Upper lobe of right lung (tissue), 1 donor: ENCODE results near the gene SRSF6. TPM values are rescaled to one million over a fixed set of nuclear protein-coding genes. Genes with fewer than 3 reads are reported as not detected.
"Not testable (repeated sequence)": the region's sequence is repeated elsewhere in the genome, so short reads cannot be mapped to it uniquely, and the experiment has no call there.

Experiments
- ATAC-seq: fragments of 200-7000 bp; cut with Tn5 transposase; one replicate; pipeline ENCODE4 v1.9.1; 2020; ENCODE audit warnings: mild to moderate bottlenecking, moderate library complexity
- DNase-seq: peaks from one replicate; pipeline ENCODE4 v3.0.0-alpha.2; 2020
- H3K27ac ChIP-seq: fragments of 200-600 bp; one replicate; pipeline ENCODE4 v1.8.0; 2022
- H3K27me3 ChIP-seq: fragments of 200-600 bp; one replicate; pipeline ENCODE4 v1.8.0; 2022; ENCODE audit warnings: mild to moderate bottlenecking
- H3K36me3 ChIP-seq: fragments of 200-600 bp; one replicate; pipeline ENCODE4 v1.8.0; 2022
- H3K4me1 ChIP-seq: fragments of 200-600 bp; one replicate; pipeline ENCODE4 v1.8.0; 2022
- H3K4me3 ChIP-seq: fragments of 200-600 bp; one replicate; pipeline ENCODE4 v1.8.0; 2022; ENCODE audit warnings: mild to moderate bottlenecking
- H3K9me3 ChIP-seq: fragments of 200-600 bp; one replicate; pipeline ENCODE4 v1.8.0; 2022
- intact Hi-C: fragments of 100-400 bp; cut with DNase I; formaldehyde crosslinking; loops from one replicate; pipeline ENCODE4 v1.11.0; 2022
- total RNA-seq: library from RNA; stranded (reverse); fragmentation: NEBNext Ultra II Directional; extraction: Animal tissue kit (Norgen Biotek cat#: 25700); gene quantifications from one replicate; pipeline ENCODE4 v1.2.1, GENCODE V29; 2021
- TF ChIP-seq, protein P1 (sequence below): fragments of 200-600 bp; IDR thresholded peaks from one replicate; pipeline ENCODE4 v1.8.0; 2022; ENCODE audit warnings: antibody characterized with exemption
- donor health status: DM: no; HTN: yes; CAD: no; lungs with severe emphysema.

The SRSF6 gene
- total RNA-seq, 1 donor from 2014 or later, result 145 TPM

DNA sequence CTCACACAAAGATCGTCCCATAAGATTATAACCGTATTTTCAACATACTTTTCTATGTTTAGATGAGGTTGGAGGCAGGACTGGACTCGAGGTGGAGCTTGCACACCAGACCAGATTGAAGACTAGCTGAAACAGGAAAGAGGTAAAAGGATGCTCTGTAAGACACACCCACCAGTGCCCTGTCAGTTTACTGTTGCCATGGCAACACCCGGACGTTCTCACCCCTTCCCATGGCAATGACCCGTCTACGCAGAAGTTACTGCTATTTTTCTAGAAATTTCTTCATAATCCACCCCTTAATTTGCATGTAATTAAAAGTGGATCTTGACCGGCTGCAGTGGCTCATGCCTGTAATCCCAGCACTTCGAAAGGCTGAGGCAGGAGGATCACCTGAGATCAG, 13.6 kb upstream of the SRSF6 start:
- H3K4me1 ChIP-seq, result no peaks in the 10 kb centered on the region
- no peak overlapping the region for H3K4me3 ChIP-seq
- ATAC-seq, result no peak
- no peaks in the 10 kb centered on the region for H3K36me3 ChIP-seq
- intact Hi-C loops, result no loop called here
- no peaks in the 10 kb centered on the region for H3K9me3 ChIP-seq
- no peak overlapping the region for H3K27ac ChIP-seq
- peaks cover 16% of the 10 kb centered on the region for H3K27me3 ChIP-seq
- no peak for DNase-seq
- TF ChIP-seq, protein P1, sequence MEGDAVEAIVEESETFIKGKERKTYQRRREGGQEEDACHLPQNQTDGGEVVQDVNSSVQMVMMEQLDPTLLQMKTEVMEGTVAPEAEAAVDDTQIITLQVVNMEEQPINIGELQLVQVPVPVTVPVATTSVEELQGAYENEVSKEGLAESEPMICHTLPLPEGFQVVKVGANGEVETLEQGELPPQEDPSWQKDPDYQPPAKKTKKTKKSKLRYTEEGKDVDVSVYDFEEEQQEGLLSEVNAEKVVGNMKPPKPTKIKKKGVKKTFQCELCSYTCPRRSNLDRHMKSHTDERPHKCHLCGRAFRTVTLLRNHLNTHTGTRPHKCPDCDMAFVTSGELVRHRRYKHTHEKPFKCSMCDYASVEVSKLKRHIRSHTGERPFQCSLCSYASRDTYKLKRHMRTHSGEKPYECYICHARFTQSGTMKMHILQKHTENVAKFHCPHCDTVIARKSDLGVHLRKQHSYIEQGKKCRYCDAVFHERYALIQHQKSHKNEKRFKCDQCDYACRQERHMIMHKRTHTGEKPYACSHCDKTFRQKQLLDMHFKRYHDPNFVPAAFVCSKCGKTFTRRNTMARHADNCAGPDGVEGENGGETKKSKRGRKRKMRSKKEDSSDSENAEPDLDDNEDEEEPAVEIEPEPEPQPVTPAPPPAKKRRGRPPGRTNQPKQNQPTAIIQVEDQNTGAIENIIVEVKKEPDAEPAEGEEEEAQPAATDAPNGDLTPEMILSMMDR, result no peak

GRCh38 chr20:43446361-43446879, 11.3 kb upstream of the SRSF6 start:
- DNase-seq (no peak), ATAC-seq (no peak)
- Histone ChIP-seq H3K27me3 (peaks cover 27% of the 10 kb centered on the region), H3K4me3 (no peak overlapping the region), H3K4me1 (no peaks in the 10 kb centered on the region), H3K36me3 (no peaks in the 10 kb centered on the region), H3K9me3 (no peaks in the 10 kb centered on the region), H3K27ac (no peak overlapping the region)
- intact Hi-C loops, result no loop called here
- TF ChIP-seq, protein P1, result no peak

- H3K9me3 ChIP-seq, H3K4me1 ChIP-seq, intact Hi-C loops, H3K4me3 ChIP-seq, DNase-seq, H3K36me3 ChIP-seq, ATAC-seq, H3K27ac ChIP-seq: not testable (repeated sequence)
- H3K27me3 ChIP-seq, result peaks cover 20% of the 10 kb centered on the region
These were observed 9.3 kb upstream of the SRSF6 start for GRCh38 chr20:43448431-43448747.

DNA sequence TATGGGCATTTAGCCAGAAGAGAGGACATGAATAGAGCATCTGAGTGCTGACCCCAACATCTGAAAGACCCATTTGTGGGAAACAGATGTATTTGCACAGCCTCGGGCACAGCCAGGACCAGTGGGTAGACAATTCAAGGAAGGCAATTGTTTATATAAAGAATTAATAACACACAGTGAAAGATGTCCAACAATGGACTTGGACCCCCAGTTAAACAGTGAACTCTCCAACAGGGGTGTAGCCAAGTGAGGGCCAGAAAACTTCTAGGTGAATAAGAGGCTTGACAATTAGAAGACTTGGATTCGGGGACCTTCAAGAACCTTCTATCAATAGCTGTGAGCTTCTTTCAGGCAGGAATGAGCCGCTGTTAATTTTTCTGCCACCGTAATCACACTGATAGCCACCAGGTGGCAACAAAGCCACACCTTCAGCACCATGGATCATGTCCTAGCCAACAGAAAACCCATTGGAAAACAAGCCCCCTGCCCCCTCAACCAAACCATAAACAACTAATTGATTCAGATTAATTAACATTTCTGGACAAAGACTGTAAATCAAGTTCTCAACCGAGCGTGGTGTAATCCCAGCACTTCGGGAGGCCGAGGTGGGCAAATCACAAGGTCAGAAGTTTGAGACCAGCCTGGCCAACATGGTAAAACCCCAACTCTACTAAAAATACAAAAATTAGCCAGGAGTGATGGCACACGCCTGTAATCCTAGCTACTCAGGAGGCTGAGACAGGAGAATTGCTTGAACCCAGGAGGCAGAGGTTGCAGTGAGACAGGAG, 8.8 kb upstream of the SRSF6 start:
- H3K27me3 ChIP-seq, result peaks cover 16% of the 10 kb centered on the region
- no peaks in the 10 kb centered on the region for H3K4me1 ChIP-seq
- H3K27ac ChIP-seq, result no peak overlapping the region
- no peak for DNase-seq
- TF ChIP-seq, protein P1, result peak; percentile 57
- no peaks in the 10 kb centered on the region for H3K9me3 ChIP-seq
- no peak overlapping the region for H3K4me3 ChIP-seq
- intact Hi-C loops, result no loop called here
- no peaks in the 10 kb centered on the region for H3K36me3 ChIP-seq
- peak; percentile 69 for ATAC-seq

GRCh38 chr20:43450841-43451799, 6.6 kb upstream of the SRSF6 start:
- Histone ChIP-seq H3K4me1 (no peaks in the 10 kb centered on the region), H3K27ac (no peak overlapping the region), H3K27me3 (peaks cover 11% of the 10 kb centered on the region), H3K9me3 (no peaks in the 10 kb centered on the region), H3K4me3 (no peak overlapping the region), H3K36me3 (no peaks in the 10 kb centered on the region)
- ATAC-seq (no peak), DNase-seq (no peak)
- TF ChIP-seq, protein P1, result no peak
- intact Hi-C loops, result no loop called here
